Activated CD8-positive, alpha-beta memory T cell treated with anti-CD3 and anti-CD28 coated beads, Interleukin-2, amount 10 ng/mL, durations not matched to agents 7 days and 5 days (primary cell): ENCODE data around the gene ERC2. TPM values are rescaled to one million over a fixed set of nuclear protein-coding genes. Genes with fewer than 3 reads are reported as not detected.

ENCODE experiments used
- ATAC-seq: fragments of 150-1000 bp; cut with Tn5 transposase; one replicate; pipeline ENCODE4 v1.10.0; 2021; ENCODE audit warnings: moderate library complexity
- CTCF ChIA-PET: fragments of 350-600 bp; sonication (Branson Sonifier 250); formaldehyde crosslinking; loops from one replicate; lab custom pipeline; 2021; ENCODE audit warnings: antibody characterized with exemption; lab: Charles Lee
- DNase-seq: peaks from one replicate; pipeline ENCODE4 v3.0.0-alpha.2; 2020
- H3K27ac Mint-ChIP-seq: one replicate; pipeline ENCODE4 v1.8.0; 2021; ENCODE audit warnings: mild to moderate bottlenecking, mixed read lengths
- H3K27me3 Mint-ChIP-seq: one replicate; pipeline ENCODE4 v1.8.0; 2021; ENCODE audit warnings: mixed read lengths
- H3K36me3 Mint-ChIP-seq: one replicate; pipeline ENCODE4 v1.8.0; 2021; ENCODE audit warnings: mild to moderate bottlenecking, mixed read lengths
- H3K4me1 Mint-ChIP-seq: one replicate; pipeline ENCODE4 v1.8.0; 2021; ENCODE audit warnings: mixed read lengths
- H3K4me3 Mint-ChIP-seq: one replicate; pipeline ENCODE4 v1.8.0; 2021; ENCODE audit warnings: mild to moderate bottlenecking, moderate library complexity, mixed read lengths
- H3K9me3 Mint-ChIP-seq: one replicate; pipeline ENCODE4 v1.8.0; 2022; ENCODE audit warnings: low read depth, mixed read lengths
- total RNA-seq, 2 experiments: library from RNA; stranded (reverse); gene quantifications; one replicate each; pipeline ENCODE4 v1.2.3, GENCODE V29; 2021

ERC2 gene
- total RNA-seq, 2 experiments from 2014 or later = not detected

DNA sequence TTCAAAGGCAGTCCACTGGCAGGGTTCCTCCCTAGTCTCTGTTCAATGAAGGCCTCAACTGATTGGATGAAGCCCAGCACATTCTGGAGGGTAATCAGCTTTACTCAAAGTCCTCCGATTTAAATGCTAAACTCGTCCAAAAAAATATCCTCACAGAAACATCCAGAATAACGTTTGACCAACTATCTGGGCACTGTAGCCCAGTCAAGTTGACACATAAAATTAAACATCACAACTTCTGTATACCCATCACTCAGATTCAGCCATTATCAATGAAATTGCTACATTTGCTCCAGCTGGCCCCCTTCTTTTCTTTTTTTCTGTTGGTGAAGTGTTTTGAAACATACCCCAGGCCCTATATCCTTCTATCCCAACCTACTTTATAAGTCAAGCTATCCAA, 916.6 kb downstream of the ERC2 start:
- ATAC-seq = no peak
- no peaks in the 10 kb centered on the region for H3K36me3 Mint-ChIP-seq
- H3K9me3 Mint-ChIP-seq = no peaks in the 10 kb centered on the region
- H3K4me3 Mint-ChIP-seq = no peak overlapping the region
- no peak overlapping the region for H3K27ac Mint-ChIP-seq
- H3K4me1 Mint-ChIP-seq = no peaks in the 10 kb centered on the region
- H3K27me3 Mint-ChIP-seq = no peaks in the 10 kb centered on the region
- DNase-seq = no peak
- CTCF ChIA-PET = no interaction called here

DNA sequence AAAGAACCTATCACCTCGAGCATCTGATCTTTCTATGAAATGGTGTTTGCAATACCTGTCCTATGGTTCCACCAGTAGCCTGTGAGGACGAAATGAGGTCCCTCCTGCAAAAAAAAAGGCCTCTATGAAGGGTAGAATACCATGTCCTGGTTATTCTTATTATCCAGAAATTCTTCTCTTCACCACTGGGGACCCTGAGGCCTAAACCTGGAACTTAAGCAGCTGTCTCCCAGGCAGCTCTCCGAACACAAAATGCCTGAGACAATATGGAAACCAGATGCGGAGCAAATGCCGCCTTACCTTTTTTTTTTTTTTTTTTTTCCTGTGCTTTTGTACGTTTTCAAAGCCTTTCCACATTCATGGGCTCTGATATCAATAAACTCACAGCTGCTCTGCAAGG, 919.1 kb downstream of the ERC2 start:
- Mint-ChIP-seq H3K4me1 (no peaks in the 10 kb centered on the region), H3K27ac (no peak overlapping the region), H3K27me3 (no peaks in the 10 kb centered on the region), H3K4me3 (no peak overlapping the region), H3K9me3 (no peaks in the 10 kb centered on the region), H3K36me3 (no peaks in the 10 kb centered on the region)
- DNase-seq = no peak
- CTCF ChIA-PET = no interaction called here
- no peak for ATAC-seq

DNA sequence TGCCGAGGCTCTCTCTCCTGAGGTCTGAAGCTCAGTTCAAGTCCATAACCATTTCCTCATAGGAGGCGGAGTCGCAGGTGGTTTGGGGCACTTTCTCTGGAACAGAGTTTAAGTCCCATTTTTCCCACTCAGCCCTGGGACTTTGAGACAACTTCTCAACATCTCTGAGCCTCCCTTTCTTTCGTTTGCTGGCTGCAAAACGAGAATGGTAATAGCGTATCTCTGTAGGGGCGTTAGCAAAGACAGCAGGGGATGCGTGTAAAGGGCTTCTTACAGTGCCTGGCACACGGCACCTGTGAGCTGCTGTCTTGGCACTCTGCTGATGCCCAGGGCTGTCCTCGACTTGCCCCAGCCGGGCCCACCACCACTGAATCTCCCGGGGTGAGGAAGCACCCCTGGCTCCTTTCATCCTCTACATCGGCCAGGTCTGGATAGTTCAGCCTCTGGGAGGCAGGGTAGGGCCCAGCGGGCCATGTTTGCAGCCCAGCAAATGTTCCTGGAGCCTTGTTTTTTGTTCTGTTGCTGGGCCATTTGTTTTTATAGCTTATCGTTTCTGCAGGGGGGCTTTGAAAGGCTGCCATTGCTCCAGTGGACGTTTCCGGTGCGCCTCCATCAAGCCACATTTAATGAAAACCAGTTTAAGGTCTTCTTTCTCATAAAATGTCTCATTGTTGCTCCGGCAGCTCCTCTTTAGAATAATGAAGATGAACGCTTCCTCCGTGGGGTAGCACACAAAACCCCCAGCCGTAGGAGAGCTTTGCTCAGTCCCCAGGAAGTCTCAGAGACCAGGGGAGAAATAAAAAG, 921.2 kb downstream of the ERC2 start:
- Mint-ChIP-seq H3K4me1 (no peaks in the 10 kb centered on the region), H3K4me3 (no peak overlapping the region), H3K27ac (no peak overlapping the region), H3K9me3 (no peaks in the 10 kb centered on the region), H3K36me3 (no peaks in the 10 kb centered on the region), H3K27me3 (no peaks in the 10 kb centered on the region)
- ATAC-seq (no peak), DNase-seq (no peak)
- CTCF ChIA-PET = no interaction called here

DNA sequence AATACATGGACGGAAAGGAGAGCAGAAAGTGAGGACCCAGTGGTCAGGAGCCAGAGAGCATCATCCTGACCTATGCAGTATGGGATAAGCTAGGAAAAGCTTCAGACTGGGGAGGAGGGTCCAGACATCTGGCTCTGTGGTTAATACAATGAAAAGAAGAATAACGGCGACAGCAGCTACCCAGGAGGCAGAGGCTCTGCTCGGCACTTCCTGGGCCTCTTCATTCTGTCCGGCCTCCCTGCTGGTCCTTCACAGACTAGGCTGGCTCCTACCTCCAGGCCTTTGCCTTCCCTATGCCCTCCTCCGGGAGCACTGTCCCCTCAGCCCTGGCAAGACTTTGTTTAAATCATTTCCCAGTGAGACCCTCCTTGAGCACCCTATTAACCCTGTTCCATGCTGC, 922.3 kb downstream of the ERC2 start:
- H3K4me1 Mint-ChIP-seq = no peaks in the 10 kb centered on the region
- H3K4me3 Mint-ChIP-seq = no peak overlapping the region
- ATAC-seq = no peak
- no peak for DNase-seq
- no peaks in the 10 kb centered on the region for H3K27me3 Mint-ChIP-seq
- H3K27ac Mint-ChIP-seq = no peak overlapping the region
- CTCF ChIA-PET = no interaction called here
- no peaks in the 10 kb centered on the region for H3K36me3 Mint-ChIP-seq
- H3K9me3 Mint-ChIP-seq = no peaks in the 10 kb centered on the region

DNA sequence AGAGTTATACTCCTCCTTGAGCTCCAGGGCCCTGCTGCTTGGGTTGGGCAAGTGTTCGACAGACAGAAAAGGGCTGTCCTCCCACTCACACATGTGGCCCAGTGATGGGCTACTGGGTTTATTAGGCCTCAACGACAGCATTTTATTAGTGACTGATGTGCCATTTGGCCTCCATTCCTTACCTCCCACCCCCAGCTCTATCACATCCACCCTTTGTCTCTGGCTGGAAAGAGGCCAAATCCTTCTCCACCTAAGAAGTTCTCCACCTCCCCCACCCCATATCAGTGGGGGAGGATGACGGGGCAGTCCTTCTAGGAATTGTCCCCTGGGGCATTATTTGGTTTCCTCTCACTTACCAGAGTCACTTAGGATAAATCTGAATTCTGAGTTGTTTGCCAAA, 924.0 kb downstream of the ERC2 start:
- Mint-ChIP-seq H3K27me3 (no peaks in the 10 kb centered on the region), H3K4me3 (no peak overlapping the region)
- CTCF ChIA-PET = no interaction called here

DNA sequence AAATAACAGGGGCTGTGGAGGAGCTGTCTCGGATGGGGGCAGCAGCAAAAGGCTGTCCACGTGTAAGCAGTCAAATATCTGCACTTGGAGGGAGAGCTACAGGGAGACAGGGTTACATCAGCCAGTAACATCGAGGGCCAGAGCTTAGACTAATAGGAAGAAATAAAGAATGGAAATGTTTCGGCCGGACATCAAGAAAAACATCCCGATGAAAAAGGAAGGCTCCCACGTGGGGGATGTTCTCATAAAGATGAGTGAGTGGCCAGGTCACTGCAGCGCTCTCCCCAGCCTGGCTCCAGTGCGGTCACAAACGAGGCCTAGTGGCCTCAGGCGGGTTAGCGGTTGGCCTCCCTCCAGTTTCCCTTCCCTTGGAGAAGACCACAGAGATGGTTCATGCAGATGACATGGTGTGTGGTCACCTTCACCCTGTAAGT, 925.1 kb downstream of the ERC2 start:
- no peak overlapping the region for H3K4me3 Mint-ChIP-seq
- H3K27me3 Mint-ChIP-seq = no peaks in the 10 kb centered on the region
- CTCF ChIA-PET = no interaction called here
- no peaks in the 10 kb centered on the region for H3K36me3 Mint-ChIP-seq
- no peaks in the 10 kb centered on the region for H3K9me3 Mint-ChIP-seq
- no peak for ATAC-seq
- H3K27ac Mint-ChIP-seq = no peak overlapping the region
- H3K4me1 Mint-ChIP-seq = no peaks in the 10 kb centered on the region
- no peak for DNase-seq

More for the DNA sequence above, 924.0 kb downstream of the ERC2 start:
- no peak for ATAC-seq
- no peak overlapping the region for H3K27ac Mint-ChIP-seq
- DNase-seq = no peak
- H3K36me3 Mint-ChIP-seq = no peaks in the 10 kb centered on the region
- H3K9me3 Mint-ChIP-seq = no peaks in the 10 kb centered on the region
- no peaks in the 10 kb centered on the region for H3K4me1 Mint-ChIP-seq

DNA sequence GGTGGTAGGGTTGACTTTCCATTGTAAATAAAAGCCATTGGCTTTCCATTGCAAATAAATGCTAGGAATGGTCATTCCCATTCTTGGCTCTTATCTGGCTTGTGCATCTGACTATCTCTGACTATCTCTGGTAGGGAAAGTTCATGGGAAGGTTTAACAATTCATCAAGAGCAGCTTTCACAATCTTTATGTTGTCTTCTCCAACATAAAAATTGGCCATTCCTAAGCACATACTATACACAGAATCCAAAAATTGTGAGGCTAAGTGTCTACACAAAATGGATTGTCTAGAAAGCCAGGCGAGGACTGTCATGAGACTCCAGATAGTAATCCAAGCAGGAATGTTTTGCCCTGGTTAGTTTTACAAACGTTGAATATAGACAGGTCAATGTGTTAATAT, 926.8 kb downstream of the ERC2 start:
- CTCF ChIA-PET = no interaction called here
- no peaks in the 10 kb centered on the region for H3K4me1 Mint-ChIP-seq

DNA sequence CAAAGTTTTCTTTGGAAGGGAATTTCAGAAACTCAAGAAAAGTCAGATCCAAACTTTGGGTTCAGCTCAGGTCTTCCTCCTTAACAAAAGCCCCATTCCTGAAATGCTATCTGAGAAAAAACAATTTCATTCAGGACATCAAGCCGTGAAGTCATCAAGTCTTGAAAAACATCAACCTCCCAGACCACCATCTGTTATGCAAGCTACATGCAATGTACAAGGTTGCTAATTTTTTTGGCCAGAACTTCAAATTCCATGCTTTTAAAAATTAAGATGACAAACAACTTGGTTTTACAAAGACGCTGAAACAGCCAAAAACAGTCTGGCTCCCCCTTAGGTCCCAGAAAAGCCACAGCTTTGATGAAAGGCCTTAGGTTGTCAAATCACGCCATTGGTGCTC, 927.3 kb downstream of the ERC2 start:
- Mint-ChIP-seq H3K27ac (no peak overlapping the region), H3K36me3 (no peaks in the 10 kb centered on the region), H3K27me3 (no peaks in the 10 kb centered on the region), H3K9me3 (no peaks in the 10 kb centered on the region), H3K4me1 (no peaks in the 10 kb centered on the region), H3K4me3 (no peak overlapping the region)
- CTCF ChIA-PET = no interaction called here
- DNase-seq = no peak
- no peak for ATAC-seq

More for the DNA sequence above, 926.8 kb downstream of the ERC2 start:
- Mint-ChIP-seq H3K27ac (no peak overlapping the region), H3K9me3 (no peaks in the 10 kb centered on the region), H3K36me3 (no peaks in the 10 kb centered on the region), H3K4me3 (no peak overlapping the region), H3K27me3 (no peaks in the 10 kb centered on the region)
- DNase-seq (no peak), ATAC-seq (no peak)

DNA sequence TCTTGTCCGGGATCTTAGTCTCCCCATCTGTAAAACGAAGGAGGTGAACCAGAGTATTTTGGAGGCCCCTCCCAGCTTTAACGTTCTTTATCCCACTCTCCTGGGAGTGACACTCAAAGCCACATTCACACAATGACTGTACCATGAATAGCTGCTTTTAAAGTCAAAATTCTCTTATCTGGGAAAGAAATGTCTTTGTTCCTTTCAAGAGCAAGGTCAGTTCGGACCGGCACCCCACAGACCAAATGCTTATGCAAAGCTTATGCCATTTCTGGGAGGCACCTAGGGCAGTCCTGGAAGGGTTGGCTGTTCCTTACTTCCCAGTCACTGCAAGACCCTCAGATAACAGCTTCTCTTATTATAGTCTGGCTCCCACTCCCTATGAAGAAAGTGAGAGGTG, 927.7 kb downstream of the ERC2 start:
- CTCF ChIA-PET = no interaction called here
- Mint-ChIP-seq H3K4me1 (no peaks in the 10 kb centered on the region), H3K27me3 (no peaks in the 10 kb centered on the region), H3K9me3 (no peaks in the 10 kb centered on the region), H3K4me3 (no peak overlapping the region), H3K36me3 (no peaks in the 10 kb centered on the region), H3K27ac (no peak overlapping the region)
- no peak for ATAC-seq
- DNase-seq = no peak

DNA sequence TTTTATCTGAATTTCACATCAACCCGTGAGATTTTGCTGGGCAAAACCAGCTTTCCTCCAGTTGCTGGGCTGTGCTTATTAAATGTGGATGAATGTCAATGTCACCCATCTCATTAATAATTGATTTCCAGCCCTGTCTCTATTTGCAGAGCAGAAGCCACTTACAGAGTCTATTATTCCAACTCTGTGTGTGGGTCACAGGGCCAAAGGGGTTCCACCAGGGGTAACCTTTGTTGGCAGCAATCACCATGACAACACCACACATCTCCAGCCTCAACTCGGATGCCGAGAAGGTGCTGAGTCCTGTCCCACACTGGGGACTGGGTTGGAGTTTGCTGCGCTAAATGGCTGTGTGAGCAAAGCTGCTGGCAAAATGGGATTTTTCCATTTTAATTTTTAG, 930.1 kb downstream of the ERC2 start:
- CTCF ChIA-PET = no interaction called here
- DNase-seq (no peak), ATAC-seq (no peak)
- H3K4me3 Mint-ChIP-seq = no peak overlapping the region
- H3K27me3 Mint-ChIP-seq = no peaks in the 10 kb centered on the region
- no peaks in the 10 kb centered on the region for H3K4me1 Mint-ChIP-seq
- no peaks in the 10 kb centered on the region for H3K9me3 Mint-ChIP-seq
- H3K27ac Mint-ChIP-seq = no peak overlapping the region
- H3K36me3 Mint-ChIP-seq = no peaks in the 10 kb centered on the region

DNA sequence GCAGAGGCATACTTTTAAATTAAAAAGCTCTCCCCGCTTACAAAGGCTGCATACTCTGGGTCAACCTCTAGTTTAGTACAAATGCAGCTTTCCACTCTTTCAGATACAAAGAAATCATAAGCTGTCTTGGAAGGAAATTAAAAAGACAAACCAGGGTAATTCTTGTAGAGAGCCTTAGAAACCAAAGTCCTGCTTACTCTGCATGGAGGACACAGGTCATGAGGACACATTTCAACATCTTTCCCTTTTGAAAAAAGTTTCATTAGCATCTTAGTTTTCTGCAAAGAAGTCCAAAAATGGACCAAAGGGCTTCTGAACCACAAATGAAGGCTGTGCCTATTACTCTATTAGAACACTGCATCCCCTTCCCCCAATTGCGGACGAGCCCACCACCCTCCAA, 930.7 kb downstream of the ERC2 start:
- no peak overlapping the region for H3K27ac Mint-ChIP-seq
- DNase-seq = no peak
- H3K4me1 Mint-ChIP-seq = no peaks in the 10 kb centered on the region
- H3K4me3 Mint-ChIP-seq = no peak overlapping the region
- no peak for ATAC-seq
- H3K27me3 Mint-ChIP-seq = no peaks in the 10 kb centered on the region
- no peaks in the 10 kb centered on the region for H3K36me3 Mint-ChIP-seq
- H3K9me3 Mint-ChIP-seq = no peaks in the 10 kb centered on the region
- CTCF ChIA-PET = no interaction called here

DNA sequence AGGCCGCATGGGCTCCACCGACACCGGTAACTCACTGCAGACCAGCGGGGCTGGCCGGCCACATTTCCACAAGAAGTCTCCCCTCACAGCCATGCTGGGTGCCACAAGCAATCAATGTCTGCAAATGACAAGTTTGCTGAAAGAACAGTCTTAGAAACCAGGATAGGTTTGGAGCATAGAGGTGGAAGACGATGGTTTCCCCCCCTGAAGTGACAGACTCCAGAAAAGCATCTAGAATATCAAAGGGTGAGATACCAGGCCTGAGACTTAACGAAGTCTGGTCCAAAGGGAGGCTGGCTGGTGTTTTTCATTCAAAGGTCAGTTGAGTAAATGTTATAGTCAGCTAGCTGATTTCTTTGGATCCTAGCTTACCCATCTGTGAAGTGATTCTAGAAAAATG, 931.1 kb downstream of the ERC2 start:
- Mint-ChIP-seq H3K4me1 (no peaks in the 10 kb centered on the region), H3K36me3 (no peaks in the 10 kb centered on the region), H3K27ac (no peak overlapping the region), H3K4me3 (no peak overlapping the region), H3K9me3 (no peaks in the 10 kb centered on the region), H3K27me3 (no peaks in the 10 kb centered on the region)
- CTCF ChIA-PET = no interaction called here
- ATAC-seq = no peak
- DNase-seq = no peak

DNA sequence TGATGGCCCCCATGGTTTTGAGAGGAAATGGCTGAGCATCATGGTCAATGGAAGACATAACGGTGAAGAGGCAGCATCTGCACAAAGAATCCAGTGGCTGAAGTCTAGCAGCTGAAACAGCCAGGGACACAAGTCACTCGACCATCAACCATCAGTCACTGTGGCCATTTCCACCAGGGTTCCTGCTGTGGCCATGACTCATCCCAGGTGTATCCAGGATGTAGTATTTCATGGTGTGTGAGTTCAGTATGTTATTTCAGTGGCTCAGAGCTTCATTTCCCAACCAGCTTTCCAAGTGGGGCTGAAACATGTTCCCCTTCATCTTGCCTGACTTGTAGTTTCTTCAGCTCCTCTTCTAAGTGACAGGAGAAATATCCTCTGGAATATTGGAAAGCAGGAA, 933.4 kb downstream of the ERC2 start:
- CTCF ChIA-PET = interaction anchor here (0.9 kb wide), 1 partner anchor 31 kb away, joined by 3 read pairs; no protein-coding TSS in a partner anchor
- Mint-ChIP-seq H3K9me3 (no peaks in the 10 kb centered on the region), H3K36me3 (no peaks in the 10 kb centered on the region), H3K27ac (no peak overlapping the region), H3K27me3 (no peaks in the 10 kb centered on the region), H3K4me3 (no peak overlapping the region), H3K4me1 (no peaks in the 10 kb centered on the region)
- DNase-seq (no peak), ATAC-seq (no peak)

DNA sequence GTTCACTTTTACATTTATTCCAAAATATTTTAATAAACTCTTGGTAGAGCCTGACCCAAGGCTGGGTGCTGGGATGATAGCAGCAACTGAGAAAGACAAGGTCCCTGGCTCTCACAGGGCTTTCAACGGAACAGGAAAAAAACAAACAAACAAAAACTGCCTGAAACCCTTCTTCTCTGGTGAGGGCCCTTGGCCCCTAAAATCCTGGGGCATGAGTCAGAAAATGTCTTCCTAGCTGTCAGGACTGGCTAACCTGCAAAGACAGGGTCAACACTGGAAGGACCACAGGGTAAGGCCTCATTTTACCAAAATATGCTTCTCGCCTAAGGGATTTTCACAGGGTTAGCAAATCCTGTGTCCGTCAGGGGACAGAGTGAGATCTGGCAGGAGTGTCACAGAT, 935.5 kb downstream of the ERC2 start:
- Mint-ChIP-seq H3K9me3 (no peaks in the 10 kb centered on the region), H3K36me3 (no peaks in the 10 kb centered on the region), H3K27me3 (no peaks in the 10 kb centered on the region), H3K27ac (no peak overlapping the region), H3K4me3 (no peak overlapping the region), H3K4me1 (no peaks in the 10 kb centered on the region)
- ATAC-seq (no peak), DNase-seq (no peak)
- CTCF ChIA-PET = no interaction called here
